HG03342 (cell line): Measurements from ENCODE around the gene LDAH.
"Not testable (repeated sequence)": the region's sequence is repeated elsewhere in the genome, so short reads cannot be mapped to it uniquely, and the experiment has no call there.

Experiments
- ATAC-seq: cut with Tn5 transposase; IDR thresholded peaks from one replicate; pipeline ENCODE4 v1.9.1; 2021; ENCODE audit warnings: mild to moderate bottlenecking, moderate library complexity; ENCODE audit not compliant: unreplicated experiment

LDAH gene

DNA sequence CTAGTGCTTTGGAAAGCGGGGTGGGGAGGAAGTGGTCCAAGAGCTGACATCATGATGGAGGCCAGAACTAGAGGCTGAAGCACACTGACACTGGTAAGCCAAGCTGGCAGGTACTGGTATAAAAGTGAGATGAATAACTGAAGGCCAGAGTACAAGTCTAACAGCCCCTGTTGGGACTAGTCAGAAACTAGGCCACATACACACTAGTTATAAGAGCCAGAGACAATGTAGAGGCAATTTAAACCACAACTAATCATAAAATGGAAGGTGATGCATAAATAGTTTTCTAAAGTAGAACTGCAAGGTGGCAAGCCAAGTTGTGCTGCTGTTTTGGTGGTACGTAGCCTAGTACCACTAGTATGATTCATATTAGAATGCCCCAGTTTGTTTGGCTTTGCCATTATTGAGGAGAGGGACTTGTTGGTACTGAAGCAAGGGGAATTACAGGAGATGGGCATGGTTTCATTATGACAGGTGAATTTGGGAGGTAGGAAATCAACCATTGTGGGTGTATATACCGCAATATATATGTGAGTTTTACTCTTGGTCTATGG, 98.3 kb downstream of the LDAH start:
- no peak for ATAC-seq

DNA sequence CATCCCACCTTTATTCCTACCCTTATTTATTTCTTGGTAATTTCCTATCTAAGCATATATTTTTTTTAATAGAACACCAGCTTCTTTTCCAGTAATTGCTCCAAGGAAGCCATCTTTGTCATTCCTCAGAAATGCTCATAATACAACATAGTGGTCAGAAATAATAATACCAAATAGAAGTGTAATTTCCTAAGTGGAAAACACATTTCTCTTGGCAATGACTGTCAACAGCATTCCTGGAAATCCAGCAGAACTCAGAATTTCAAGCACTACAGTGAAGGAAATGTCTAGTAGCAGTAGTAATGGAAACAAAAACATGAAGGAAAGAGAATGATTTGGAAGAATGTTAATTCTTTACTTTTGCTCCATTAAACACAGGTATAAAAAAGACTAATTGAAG, 99.4 kb downstream of the LDAH start:
- no peak for ATAC-seq

DNA sequence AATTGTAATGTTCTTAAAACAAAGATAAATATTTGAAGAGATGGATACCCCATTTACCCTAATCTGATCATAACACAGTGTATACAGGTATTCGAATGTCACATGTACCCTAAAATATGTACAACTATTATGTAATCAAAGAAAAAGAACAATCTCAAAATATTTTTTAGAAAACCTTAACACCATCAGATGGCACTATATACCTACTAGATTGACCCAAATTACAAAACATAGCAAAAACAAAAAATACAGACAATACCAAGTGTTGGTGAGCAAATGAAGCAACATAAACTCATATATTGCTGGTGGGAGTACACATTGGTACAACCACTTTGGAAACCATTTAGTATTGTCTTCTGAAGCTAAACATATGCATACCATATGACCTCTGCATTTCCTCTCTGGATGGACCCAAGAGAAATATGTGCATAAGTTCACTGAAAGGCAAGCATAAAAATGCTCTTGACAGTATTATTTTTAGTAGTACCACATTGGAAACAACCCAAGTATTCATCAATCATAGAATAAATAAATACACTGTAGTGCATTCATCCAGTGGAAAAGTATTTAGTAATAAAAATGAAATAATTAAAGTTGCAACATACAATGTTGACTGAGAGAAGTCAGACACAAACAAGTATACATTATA, 100.2 kb downstream of the LDAH start:
- ATAC-seq, result no peak

DNA sequence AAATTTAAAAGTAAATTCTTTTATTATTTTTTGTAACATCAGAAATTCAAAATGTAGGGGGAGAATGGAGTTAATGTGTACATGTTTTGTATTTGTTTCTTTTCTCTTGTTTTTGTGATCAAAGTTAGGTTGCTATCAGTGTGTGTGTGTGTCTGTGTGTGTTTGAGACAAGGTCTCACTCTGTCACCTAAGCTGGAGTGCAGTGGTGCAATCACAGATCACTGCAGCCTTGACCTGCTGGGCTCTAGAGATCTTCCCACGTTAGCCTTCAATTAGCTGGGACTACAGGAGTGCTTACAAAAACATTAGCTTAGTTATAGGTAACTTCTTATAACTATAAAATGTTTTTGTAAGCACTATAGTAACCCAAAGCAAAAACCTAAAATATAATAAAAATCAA, 105.3 kb downstream of the LDAH start:
- no peak for ATAC-seq

DNA sequence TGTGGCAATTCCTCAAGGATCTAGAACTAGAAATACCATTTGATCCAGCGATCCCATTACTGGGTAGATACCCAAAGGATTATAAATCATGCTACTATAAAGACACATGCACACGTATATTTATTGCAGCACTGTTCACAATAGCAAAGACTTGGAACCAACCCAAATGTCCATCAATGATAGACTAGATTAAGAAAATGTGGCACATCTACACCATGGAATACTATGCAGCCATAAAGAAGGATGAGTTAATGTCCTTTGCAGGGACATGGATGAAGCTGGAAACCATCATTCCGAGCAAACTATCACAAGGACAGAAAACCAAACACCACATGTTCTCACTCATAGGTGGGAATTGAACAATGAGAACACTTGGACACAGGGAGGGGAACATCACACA, 106.7 kb downstream of the LDAH start:
- not testable (repeated sequence) for ATAC-seq

DNA sequence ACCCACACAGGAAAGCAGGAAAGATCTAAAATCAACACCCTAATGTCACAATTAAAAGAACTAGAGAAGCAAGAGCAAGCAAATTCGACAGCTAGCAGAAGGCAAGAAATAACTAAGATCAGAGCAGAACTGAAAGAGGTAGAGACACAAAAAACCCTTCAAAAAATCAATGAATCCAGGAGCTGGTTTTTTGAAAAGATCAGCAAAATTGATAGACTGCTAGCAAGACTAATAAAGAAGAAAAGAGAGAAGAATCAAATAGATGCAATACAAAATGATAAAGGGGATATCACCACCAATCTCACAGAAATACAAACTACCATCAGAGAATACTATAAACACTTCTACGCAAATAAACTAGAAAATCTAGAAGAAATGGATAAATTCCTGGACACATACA, 108.5 kb downstream of the LDAH start:
- ATAC-seq, result not testable (repeated sequence)

DNA sequence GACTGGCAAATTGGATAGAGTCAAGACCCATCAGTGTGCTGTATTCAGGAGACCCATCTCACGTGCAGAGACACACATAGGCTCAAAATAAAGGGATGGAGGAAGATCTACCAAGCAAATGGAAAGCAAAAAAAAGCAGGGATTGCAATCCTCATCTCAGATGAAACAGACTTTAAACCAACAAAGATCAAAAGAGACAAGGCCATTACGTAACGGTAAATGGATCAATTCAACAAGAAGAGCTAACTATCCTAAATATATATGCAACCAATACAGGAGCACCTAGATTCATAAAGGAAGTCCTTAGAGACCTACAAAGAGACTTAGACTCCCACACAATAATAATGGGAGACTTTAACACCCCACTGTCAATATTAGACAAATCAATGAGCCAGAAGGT, 109.3 kb downstream of the LDAH start:
- ATAC-seq, result not testable (repeated sequence)

DNA sequence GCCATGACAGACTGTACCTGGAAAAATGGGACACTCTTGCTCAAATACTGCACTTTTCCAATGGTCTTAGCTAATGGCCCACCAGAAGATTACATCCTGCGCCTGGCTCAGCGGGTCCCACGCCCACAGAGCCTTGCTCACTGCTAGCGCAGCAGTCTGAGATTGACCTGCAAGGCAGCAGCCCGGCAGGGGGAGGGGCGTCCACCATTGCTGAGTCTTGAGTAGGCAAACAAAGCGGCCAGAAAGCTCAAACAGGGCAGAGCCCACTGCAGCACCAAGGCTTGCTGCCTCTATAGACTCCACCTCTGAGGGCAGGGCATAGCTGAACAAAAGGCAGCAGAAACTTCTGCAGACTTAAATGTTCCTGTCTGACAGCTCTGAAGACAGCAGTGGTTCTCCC, 111.3 kb downstream of the LDAH start:
- ATAC-seq, result not testable (repeated sequence)

DNA sequence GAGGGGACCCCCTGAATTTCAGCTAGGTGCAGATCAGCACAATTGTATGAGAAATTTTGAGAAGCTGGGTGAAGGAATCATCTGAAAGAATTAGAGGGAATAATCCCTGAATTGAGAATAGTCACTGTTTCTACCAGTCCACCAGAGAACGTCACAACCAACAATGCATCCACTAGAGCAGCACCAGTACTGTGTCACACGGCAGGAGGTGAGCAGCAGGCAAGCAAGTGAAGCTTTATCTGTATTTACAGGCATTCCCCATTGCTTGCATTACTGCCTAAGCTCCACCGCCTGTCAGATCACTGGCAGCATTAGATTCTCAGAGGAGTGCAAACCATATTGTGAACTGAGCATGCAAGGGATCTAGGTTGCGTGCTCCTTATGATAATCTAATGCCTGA, 115.3 kb downstream of the LDAH start:
- no peak for ATAC-seq

DNA sequence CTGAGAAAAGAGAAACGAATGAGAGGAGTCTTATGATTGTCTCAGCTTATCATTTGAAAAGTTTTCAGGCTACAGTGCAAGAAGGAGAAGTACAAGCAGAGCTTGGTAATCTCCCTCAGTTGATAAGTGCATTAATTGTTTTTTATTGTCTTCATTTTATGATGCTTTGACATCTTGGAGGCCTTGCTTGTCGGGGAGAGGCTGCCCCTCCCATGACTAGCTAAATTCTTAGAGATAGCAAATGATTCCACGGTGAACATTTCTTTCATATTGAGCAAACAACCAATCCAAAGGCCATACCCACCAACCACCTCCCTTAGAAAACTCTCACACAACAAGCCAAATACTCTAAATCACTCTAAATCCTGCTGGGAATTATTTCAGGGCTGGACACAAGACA, 116.1 kb downstream of the LDAH start:
- ATAC-seq, result no peak

DNA sequence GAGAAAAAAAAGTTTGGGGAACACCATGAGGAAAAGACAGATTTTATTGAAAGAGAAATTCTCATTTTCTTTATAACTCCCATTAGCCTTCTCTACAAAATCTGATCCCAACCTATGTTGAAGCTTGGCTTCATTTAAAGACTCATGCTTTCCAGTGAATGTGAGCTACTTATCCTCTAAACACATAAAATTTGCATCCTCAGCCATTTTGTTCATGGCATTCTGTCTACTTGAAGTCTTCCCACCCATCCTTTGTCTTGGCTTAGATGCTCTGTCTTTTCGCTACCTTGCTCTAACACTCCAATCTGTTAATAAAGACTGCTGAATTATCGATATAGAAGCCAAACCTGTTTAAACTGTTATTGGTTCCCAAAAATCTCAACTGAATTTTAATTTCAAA, 116.7 kb downstream of the LDAH start:
- ATAC-seq, result no peak

DNA sequence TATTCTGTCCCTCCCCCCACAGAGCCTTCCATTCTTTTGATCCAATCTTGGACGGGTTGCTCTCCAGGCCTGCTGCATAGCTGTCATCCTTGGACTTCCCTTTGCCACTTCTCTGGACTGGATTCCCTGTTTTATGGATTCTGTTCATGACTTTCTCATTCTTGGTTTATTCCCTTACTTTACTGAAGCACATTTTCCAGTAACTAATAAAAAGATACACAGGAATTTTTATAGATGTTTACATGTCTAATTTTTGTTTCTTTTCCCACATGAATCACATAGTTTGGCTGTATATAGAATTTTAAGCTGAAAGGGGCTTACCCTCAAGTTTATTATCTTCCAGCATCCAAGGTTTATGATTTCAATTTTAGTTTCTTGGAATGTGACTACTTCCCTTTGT, 118.0 kb downstream of the LDAH start:
- no peak for ATAC-seq

DNA sequence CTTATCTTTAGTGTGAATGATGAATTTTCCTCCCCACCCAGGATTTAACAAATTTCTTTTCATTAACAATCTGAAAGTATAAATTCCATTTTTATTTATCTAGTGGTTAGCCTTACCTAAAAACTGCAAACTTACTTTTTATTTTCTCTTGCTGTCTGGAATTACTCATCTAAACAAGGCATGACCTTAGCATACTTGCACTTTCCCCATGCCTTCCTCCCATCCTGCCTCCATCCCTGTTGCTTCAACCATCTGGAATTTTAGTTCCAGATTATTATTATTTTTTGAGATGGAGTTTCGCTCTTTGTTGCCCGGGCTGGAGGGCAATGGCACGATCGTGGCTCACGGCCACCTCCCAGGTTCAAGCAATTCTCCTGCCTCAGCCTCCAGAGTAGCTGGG, 120.3 kb downstream of the LDAH start:
- ATAC-seq, result no peak

DNA sequence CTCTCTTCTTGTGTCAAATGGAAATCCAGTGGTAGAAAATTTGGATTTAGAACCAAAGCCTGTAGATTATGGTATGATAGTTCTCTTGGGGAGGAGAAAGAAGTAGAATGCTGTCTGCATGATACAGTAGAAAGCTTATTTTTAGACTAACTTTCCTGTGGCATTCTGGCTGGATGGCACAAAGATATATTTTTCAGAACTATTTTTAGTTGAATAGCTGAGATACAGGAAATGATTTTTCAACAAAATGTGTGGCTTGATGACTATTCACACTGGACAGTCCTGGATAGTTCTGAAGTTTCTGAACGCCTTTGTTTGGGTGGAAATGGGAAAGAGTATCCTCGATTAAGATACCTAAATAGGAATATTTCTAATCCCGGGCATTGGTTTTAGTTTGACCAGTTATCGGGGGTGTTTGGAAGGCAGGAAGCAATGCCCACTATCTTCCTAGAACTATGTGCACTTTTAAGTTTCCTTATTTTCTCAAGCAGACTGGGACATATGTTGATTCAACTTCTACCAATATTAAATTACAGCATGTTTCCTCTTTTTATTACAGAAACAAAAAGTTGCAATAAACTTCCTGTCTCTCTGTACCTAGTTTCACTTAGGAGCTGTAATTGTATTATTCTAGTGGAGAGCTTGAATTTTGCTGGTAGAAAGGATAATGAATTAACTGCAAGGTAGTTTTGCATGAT, 123.8 kb downstream of the LDAH start:
- no peak for ATAC-seq

DNA sequence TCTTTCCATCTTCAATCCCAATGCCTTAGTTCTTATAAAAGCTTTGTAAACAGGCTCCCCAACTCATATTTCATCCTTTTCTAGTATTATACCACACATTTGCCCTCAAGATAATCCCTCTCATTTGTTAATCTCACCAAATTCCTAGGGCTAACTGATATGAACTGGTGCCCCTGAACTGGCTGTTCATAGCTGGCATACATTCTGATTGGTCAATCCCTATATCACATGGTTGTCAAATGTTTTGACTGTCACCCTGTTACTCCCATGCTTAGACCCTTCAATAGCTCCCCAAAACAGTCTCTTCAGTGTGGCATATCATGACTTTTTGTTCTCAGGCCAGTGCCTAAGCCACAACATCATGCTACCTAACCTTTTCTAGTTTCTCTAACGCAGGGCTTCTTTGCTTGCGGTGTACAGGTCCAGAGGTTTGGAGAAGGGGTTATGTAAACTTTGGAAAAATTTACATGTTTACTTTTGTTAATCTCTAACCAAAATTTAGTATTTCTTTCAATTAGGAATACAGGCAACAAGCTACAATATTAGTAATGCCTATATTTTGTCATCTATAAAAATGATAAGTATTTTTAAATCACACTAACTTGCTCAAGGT, 125.5 kb downstream of the LDAH start:
- no peak for ATAC-seq

DNA sequence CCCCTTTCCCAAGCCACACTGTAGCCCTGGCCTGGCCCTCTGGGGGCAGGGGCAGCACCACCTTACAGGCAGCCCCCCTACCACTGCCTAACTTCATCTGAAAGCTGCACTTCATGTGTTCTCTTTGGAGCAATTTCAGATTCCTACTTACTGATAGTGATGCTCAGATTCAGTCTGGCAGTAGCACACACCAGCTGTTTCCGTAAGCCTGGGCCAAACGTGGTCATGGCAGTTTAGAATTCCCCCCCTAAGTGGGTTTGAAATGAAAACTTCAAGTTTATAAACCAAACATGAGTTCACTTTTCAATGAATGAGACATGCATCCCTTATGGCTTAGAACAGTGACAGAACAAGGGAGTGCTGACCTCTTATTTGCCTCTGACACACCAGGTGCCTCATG, 126.5 kb downstream of the LDAH start:
- no peak for ATAC-seq

DNA sequence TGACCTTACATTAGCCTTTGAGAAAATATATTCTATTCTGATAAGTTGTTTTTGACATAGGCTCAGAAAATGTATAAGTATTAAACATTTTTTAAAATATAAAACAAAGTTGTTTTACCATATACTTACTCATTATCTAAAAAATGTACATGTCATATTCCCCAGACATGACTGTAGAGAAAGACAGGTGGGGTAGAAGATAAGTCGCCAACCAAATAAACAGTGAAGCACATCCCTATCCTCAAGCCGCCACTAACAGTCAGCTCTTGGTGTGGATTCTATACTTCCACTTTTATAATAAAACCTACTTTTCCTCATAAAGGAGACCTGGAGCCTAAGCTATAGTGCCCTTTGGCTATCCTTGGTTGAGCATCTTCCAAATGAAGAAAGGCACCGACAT, 129.6 kb downstream of the LDAH start:
- ATAC-seq, result no peak

DNA sequence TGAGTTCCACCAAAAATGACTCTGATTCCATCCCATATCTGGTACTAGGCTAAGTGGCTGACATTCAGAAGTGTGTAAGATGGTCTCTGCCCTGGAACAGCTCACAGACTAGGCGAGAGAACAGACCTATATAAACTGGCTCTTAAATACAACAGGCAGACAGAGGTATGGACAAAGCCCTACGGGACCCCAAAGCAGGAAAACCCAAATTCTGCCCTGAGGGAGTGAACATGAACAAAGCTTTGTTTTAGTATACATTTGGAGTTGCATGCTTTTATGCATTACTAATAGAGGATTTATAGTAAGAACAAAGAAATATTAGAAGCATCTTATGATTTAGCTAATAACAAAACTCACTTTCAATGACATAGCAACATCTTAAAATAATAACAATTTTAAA, 130.8 kb downstream of the LDAH start:
- no peak for ATAC-seq

DNA sequence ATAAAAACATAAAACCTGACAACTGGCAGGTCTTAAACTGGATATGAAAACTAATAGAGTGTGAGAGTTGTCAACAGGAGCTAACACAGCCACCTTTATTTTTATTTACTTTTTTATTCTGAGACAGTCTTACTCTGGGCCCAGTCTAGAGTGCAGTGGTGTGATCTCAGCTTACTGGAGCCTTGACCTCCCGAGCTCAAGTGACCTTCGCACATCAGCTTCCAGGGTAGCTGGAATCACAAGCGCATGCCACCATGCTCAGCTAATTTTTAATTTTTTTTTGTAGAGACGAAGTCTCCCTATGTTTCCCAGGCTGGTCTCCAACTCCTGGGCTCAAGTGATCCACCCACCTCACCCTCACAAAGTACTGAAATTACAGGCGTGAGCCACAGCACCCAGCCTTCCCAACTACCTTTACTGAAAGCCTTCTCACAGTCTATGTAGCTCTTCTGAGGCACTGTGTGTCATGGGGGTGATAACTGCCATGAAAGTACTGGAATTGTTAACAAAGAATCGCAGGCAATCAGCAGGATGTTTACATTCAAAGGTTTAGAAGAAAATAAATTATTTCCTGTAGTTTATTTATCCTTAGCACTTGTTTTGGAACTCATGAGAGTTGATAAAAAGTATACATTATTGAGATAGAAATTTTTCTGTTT, 131.7 kb downstream of the LDAH start:
- no peak for ATAC-seq

DNA sequence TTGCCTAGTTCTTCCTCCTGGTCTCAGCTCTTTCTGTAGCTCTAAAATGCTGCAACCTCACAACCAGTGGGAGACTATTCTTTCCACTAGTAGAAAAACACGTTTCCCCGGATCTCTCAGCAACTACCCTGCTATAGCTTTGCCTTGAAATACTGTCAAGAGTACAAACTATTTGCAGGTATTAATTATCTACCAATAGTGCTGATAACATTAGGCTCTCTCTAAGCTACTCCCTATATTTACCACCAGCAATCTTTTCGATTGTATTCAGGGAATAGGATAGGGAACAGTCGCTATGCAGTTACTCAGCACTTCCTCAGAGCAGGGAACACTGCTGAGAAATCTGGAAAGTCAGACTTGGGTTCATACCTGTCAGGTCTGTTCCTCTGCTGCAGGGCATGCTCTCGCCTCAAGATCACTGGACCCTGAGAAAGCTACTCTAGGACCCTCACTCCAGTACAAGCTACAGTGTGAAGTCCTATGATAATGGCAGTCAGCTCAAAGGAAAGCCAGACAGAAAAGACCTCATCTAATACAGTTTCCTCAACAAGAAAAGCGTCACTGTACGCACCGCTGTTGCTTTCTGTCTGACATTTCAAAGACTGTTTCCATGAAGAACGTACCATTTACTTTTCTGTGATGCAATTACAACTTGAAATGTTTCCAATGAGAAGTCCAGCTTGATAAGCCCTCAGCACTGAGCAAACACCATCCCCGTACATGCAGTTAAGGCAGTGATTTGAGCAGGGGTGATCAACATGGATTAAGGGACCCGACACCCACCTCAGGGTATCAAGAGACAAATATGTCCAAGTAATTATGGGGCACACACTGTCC, 133.3 kb downstream of the LDAH start:
- ATAC-seq, result no peak
